SK-N-SH (cell line): ENCODE results near the gene TRPC4AP. TPM values are rescaled to one million over a fixed set of nuclear protein-coding genes. Genes with fewer than 3 reads are reported as not detected.

Source experiments
- CTCF ChIA-PET: fragments of 300-600, 350-600 bp; formaldehyde crosslinking; extraction: SDS; loops from one replicate; lab custom pipeline; 2021; lab: Yijun Ruan, JAX
- POLR2A ChIA-PET: fragments of 350-600 bp; sonication (Branson Sonifier 250); formaldehyde crosslinking; extraction: SDS; loops from one replicate; lab custom pipeline; 2020; ENCODE audit warnings: antibody characterized with exemption, inconsistent platforms; lab: Yijun Ruan, JAX
- DNase-seq: peaks from one replicate; pipeline ENCODE4 v3.0.0; 2012
- H2AFZ ChIP-seq: fragments of 200-600 bp; sonication (generic); 2 replicates; pipeline ENCODE4 v1.8.1; 2016; ENCODE audit warnings: antibody characterized with exemption, mild to moderate bottlenecking, low read depth
- H3F3A ChIP-seq: fragments of 200-600 bp; sonication (generic); replicated peaks from 2 replicates; pipeline ENCODE3; 2016; ENCODE audit warnings: antibody characterized with exemption, mild to moderate bottlenecking; ENCODE audit not compliant: insufficient read depth
- H3K27ac ChIP-seq, 2 experiments: fragments of 200-500 bp in 1 of 2; fragments of 200-600 bp in 1 of 2; sonication (Bioruptor generic) in 1 of 2; sonication (generic), shearing (Covaris generic) in 1 of 2; 2 replicates each; pipeline versions ENCODE4 v1.5.1 to v1.6.1; 2014 to 2016; ENCODE audit warnings: low read depth in 2 of 2, inconsistent platforms in 1 of 2, low read length in 1 of 2, mild to moderate bottlenecking in 1 of 2, mixed read lengths in 1 of 2
- H3K27me3 ChIP-seq: fragments of 200-600 bp; sonication (generic), shearing (Covaris generic); 2 replicates; pipeline ENCODE4 v1.6.1; 2016; ENCODE audit warnings: mixed run types; ENCODE audit not compliant: insufficient read depth
- H3K36me3 ChIP-seq, 2 experiments: fragments of 200-500 bp in 1 of 2; fragments of 200-600 bp in 1 of 2; sonication (Bioruptor generic) in 1 of 2; sonication (generic) in 1 of 2; replicated peaks in 1 of 2; 2 replicates each; pipeline versions ENCODE3 to v1.5.1; 2014 to 2016; ENCODE audit warnings: low read length in 1 of 2, mild to moderate bottlenecking in 1 of 2; ENCODE audit not compliant: insufficient read depth in 2 of 2, control insufficient read depth in 1 of 2
- H3K4me1 ChIP-seq, 2 experiments: fragments of 200-500 bp in 1 of 2; fragments of 200-600 bp in 1 of 2; sonication (Bioruptor generic) in 1 of 2; sonication (generic), shearing (Covaris generic) in 1 of 2; 2 replicates each; pipeline versions ENCODE4 v1.5.1 to v1.6.1; 2014 to 2016; ENCODE audit warnings: low read depth in 1 of 2, low read length in 1 of 2, mixed run types in 1 of 2; ENCODE audit not compliant: insufficient read depth in 2 of 2, control insufficient read depth in 1 of 2
- H3K4me2 ChIP-seq: fragments of 200-600 bp; sonication (generic), shearing (Covaris generic); 2 replicates; pipeline ENCODE4 v1.6.1; 2017; ENCODE audit warnings: mixed run types
- H3K4me3 ChIP-seq, 2 experiments: fragments of 200-500 bp in 1 of 2; fragments of 200-600 bp in 1 of 2; sonication (Bioruptor generic) in 1 of 2; sonication (generic), shearing (Covaris generic) in 1 of 2; 2 replicates each; pipeline versions ENCODE4 v1.5.1 to v1.8.1; 2014 to 2016; ENCODE audit warnings: low read depth in 2 of 2, inconsistent platforms in 1 of 2, low read length in 1 of 2, mild to moderate bottlenecking in 1 of 2, mixed read lengths in 1 of 2, moderate library complexity in 1 of 2
- H3K79me2 ChIP-seq: fragments of 200-600 bp; sonication (generic); 2 replicates; pipeline ENCODE4 v1.8.1; 2017; ENCODE audit warnings: mild to moderate bottlenecking; ENCODE audit not compliant: insufficient read depth
- H3K9ac ChIP-seq: fragments of 200-600 bp; sonication (generic); 2 replicates; pipeline ENCODE4 v1.6.1; 2017; ENCODE audit warnings: mixed run types
- H3K9me2 ChIP-seq: fragments of 200-600 bp; sonication (generic); 2 replicates; pipeline ENCODE4 v1.6.1; 2017; ENCODE audit warnings: mixed run types
- H3K9me3 ChIP-seq: fragments of 200-600 bp; sonication (generic); 2 replicates; pipeline ENCODE4 v1.6.1; 2017; ENCODE audit warnings: mixed run types, mild to moderate bottlenecking, moderate library complexity
- H4K20me1 ChIP-seq: fragments of 200-600 bp; sonication (generic); 2 replicates; pipeline ENCODE4 v1.6.1; 2017; ENCODE audit warnings: mild to moderate bottlenecking, mixed run types; ENCODE audit not compliant: insufficient read depth
- FOSL2 ChIP-seq: IDR thresholded peaks from 2 replicates; pipeline ENCODE4 v1.4.0; 2012; ENCODE audit warnings: low read depth, mild to moderate bottlenecking, moderate library complexity, borderline replicate concordance
- GABPA ChIP-seq: IDR thresholded peaks from 2 replicates; pipeline ENCODE4 v1.4.0; 2012; ENCODE audit warnings: low read depth, mild to moderate bottlenecking
- MXI1 ChIP-seq: IDR thresholded peaks from 2 replicates; pipeline ENCODE4 v1.6.1; 2012; ENCODE audit warnings: mild to moderate bottlenecking, low read depth, low read length, improper control_type of control experiment
- RAD21 ChIP-seq: IDR thresholded peaks from 2 replicates; pipeline ENCODE4 v1.6.1; 2012; ENCODE audit warnings: mild to moderate bottlenecking, low read length
- SIN3A ChIP-seq: IDR thresholded peaks from 2 replicates; pipeline ENCODE4 v1.6.1; 2012; ENCODE audit warnings: low read depth, mild to moderate bottlenecking, low read length, moderate library complexity, borderline replicate concordance
- TCF12 ChIP-seq: IDR thresholded peaks from 2 replicates; pipeline ENCODE4 v1.4.0; 2012
- TEAD4 ChIP-seq: IDR thresholded peaks from 2 replicates; pipeline ENCODE4 v1.4.0; 2012; ENCODE audit warnings: mild to moderate bottlenecking, borderline replicate concordance; ENCODE audit not compliant: insufficient read depth
- YY1 ChIP-seq: IDR thresholded peaks from 2 replicates; pipeline ENCODE4 v1.4.0; 2012; ENCODE audit warnings: low read depth, mild to moderate bottlenecking
- WGBS: methylation state at CpG from one replicate; pipeline ENCODE4 v1.1.6; 2017; ENCODE audit warnings: low lambda C conversion rate; 5-methylcytosine and 5-hydroxymethylcytosine counted together
- polyA plus RNA-seq, 3 experiments: library from polyadenylated mRNA; depleted of rRNA; stranded (reverse); fragments of >200 nt; gene quantifications; 2 replicates each; pipeline ENCODE4 v1.2.3, GENCODE V29; 2012
- TF ChIP-seq, protein P1 (sequence below): IDR thresholded peaks from 2 replicates; pipeline ENCODE4; 2012
- TF ChIP-seq, protein P2 (sequence below): IDR thresholded peaks from 2 replicates; pipeline ENCODE4 v1.4.0; 2012; ENCODE audit warnings: low read depth, borderline replicate concordance
- TF ChIP-seq, protein P3 (sequence below): fragments of 150-350 bp; IDR thresholded peaks from 2 replicates; pipeline ENCODE4 v1.6.1; 2017; ENCODE audit warnings: antibody characterized with exemption, low read length, low read depth, borderline replicate concordance

The TRPC4AP gene
- polyA plus RNA-seq, 1 of the 3 experiments (the other 2 are of a cell fraction): 57.4 TPM

DNA sequence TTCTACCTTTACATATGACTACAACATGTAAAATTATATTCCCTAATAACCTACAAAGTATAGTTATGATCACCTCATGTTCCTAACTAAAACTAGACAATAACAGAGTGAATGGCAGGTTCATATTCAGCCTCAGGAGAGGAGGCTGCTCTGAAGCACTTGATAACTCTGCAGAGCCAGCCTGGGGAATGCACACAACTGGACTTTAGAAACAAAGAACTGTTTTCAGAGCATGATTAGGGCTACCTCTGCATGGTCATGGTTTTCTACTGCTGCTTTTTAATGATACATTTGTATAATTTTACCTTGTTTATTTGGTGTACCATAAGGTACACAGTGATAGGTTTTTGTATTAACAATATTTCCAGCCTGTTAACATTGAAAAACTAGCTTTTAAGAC is 50.3 kb downstream of the TRPC4AP start (continued):
- TF ChIP-seq, protein P1, sequence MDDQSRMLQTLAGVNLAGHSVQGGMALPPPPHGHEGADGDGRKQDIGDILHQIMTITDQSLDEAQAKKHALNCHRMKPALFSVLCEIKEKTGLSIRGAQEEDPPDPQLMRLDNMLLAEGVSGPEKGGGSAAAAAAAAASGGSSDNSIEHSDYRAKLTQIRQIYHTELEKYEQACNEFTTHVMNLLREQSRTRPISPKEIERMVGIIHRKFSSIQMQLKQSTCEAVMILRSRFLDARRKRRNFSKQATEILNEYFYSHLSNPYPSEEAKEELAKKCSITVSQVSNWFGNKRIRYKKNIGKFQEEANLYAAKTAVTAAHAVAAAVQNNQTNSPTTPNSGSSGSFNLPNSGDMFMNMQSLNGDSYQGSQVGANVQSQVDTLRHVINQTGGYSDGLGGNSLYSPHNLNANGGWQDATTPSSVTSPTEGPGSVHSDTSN: no peak
- TF ChIP-seq RAD21 (no peak), MXI1 (no peak)

DNA sequence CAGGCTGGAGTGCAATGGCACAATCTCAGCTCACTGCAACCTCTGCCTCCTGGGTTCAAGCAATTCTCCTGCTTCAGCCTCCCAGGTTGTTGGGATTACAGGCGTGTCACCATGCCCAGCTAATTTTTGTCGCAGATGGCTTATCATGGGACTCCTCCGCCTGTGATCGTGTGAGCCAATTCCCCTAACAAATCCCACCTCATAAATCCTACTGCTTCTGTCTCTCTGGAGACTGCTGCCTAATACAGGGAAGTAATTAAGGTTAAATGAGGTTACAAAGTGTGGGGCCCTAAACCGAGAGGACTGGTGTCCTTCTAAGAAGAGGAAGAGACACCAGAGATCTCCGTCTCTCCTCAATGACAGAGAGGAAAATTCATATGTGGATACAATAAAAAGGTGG is 52.0 kb downstream of the TRPC4AP start:
- H2AFZ ChIP-seq: no peak overlapping the region
- no peak overlapping the region for H3K27ac ChIP-seq
- WGBS: 95% methylated on average over 6 of the region's 6 CpGs
- H3K4me3 ChIP-seq: no peak overlapping the region
- peaks cover 17% of the 10 kb centered on the region for H3K79me2 ChIP-seq
- peaks cover 32 to 39% of the 10 kb centered on the region in 2 experiments for H3K36me3 ChIP-seq
- no peaks in the 10 kb centered on the region for H3F3A ChIP-seq
- ChIA-PET POLR2A (interaction anchor here (0.5 kb wide), 1 partner anchor 892 kb away, joined by 3 read pairs; no protein-coding TSS in a partner anchor), CTCF (interaction anchor here (0.7 kb wide), 1 partner anchor 30 kb away, joined by 3 read pairs; no protein-coding TSS in a partner anchor)
- H3K27me3 ChIP-seq: no peaks in the 10 kb centered on the region
- H3K4me1 ChIP-seq: no peaks in the 10 kb centered on the region
- H3K4me2 ChIP-seq: no peak overlapping the region
- H3K9me2 ChIP-seq: no peaks in the 10 kb centered on the region
- DNase-seq: no peak
- no peak overlapping the region for H3K9ac ChIP-seq
- no peaks in the 10 kb centered on the region for H3K9me3 ChIP-seq
- H4K20me1 ChIP-seq: no peaks in the 10 kb centered on the region
- TF ChIP-seq FOSL2: no peak
- no peak for TF ChIP-seq YY1
- TF ChIP-seq SIN3A: no peak
- no peak for TF ChIP-seq TCF12
- TF ChIP-seq, protein P2, sequence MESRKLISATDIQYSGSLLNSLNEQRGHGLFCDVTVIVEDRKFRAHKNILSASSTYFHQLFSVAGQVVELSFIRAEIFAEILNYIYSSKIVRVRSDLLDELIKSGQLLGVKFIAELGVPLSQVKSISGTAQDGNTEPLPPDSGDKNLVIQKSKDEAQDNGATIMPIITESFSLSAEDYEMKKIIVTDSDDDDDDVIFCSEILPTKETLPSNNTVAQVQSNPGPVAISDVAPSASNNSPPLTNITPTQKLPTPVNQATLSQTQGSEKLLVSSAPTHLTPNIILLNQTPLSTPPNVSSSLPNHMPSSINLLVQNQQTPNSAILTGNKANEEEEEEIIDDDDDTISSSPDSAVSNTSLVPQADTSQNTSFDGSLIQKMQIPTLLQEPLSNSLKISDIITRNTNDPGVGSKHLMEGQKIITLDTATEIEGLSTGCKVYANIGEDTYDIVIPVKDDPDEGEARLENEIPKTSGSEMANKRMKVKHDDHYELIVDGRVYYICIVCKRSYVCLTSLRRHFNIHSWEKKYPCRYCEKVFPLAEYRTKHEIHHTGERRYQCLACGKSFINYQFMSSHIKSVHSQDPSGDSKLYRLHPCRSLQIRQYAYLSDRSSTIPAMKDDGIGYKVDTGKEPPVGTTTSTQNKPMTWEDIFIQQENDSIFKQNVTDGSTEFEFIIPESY: no peak
- TF ChIP-seq, protein P1: no peak
- TF ChIP-seq TEAD4: no peak
- TF ChIP-seq GABPA: no peak
- TF ChIP-seq, protein P3, sequence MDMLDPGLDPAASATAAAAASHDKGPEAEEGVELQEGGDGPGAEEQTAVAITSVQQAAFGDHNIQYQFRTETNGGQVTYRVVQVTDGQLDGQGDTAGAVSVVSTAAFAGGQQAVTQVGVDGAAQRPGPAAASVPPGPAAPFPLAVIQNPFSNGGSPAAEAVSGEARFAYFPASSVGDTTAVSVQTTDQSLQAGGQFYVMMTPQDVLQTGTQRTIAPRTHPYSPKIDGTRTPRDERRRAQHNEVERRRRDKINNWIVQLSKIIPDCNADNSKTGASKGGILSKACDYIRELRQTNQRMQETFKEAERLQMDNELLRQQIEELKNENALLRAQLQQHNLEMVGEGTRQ: no peak
